ENCODE measurements around the gene TESK2.
"Not testable (repeated sequence)": the region's sequence is repeated elsewhere in the genome, so short reads cannot be mapped to it uniquely, and the experiment has no call there.

TESK2 gene

DNA sequence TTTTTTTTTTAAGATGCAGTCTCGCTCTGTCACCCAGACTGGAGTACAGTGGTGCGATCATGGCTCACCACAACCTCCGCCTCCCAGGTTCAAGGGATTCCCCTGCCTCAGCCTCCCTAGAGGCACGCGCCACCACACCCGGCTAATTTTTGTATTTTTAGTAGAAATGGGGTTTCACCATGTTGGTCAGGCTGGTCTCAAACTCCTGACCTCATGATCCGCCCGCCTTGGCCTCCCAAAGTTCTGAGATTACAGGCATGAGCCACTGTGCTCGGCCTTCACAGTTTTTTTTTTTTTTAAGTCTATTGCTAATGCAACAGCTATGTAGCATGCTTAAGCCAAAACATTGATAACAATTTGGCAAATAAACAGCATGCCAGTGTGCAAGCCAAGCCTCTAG, 23.6 kb downstream of the TESK2 start:
- DNase-seq, result not testable (repeated sequence)

GRCh38 chr1:45465277-45465676, 25.7 kb downstream of the TESK2 start:
- DNase-seq, result no peak

DNA sequence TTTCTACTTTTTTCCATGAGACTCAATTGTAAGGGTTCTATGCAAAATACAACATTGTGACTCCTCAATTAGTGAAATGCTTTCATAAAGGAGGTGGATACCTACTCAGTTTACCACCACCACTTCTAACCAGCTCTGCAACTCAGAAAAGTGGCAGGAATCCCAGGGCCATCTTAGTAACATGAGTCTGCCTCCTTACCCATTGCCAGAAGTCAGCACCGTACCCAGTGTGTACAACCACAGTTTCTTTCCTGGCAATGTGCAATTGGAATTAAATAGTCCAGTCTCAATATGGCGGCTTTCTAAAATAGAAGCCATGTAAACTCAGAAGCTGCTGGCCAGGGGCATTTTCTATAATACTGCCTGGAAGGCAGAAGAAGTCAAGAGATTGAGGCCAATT, 32.1 kb downstream of the TESK2 start:
- no peak for DNase-seq

DNA sequence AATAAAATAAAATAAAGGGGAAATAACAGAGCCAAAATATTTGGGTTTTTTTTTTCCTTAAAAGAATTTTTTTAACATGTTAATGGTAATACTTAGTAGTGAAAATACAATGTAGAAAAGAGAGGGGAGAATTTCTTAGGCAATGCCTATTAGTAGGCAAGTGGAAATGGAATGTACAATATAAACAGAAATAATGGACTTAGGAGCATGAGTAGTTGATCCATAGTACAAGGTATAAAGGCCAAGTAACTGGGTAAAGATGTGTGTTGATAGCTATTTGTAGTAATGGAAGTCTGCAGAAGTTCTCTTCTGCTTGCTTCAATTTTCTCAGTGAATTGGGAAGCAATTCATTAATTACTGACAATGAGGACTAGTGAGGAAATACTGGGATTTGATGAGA, 34.4 kb downstream of the TESK2 start:
- DNase-seq, result no peak

DNA sequence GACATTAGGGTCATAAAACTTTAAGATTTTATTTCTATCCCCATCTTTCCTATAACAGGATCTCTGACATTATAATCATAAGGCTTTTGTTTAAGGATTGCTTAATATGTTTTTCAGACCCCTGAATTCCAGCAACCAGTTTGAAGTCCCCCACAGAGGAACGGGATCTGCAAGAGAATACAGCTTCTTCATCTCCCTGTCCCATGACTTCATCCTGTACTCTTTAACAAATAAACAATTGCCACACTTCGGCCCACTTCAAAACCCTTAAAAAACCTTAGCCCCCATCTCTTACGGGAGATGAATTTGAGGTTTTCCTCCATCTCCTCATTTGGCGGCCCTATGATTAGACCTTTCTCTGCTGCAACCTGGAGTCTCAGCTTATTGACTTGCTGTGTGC, 35.8 kb downstream of the TESK2 start:
- no peak for DNase-seq

DNA sequence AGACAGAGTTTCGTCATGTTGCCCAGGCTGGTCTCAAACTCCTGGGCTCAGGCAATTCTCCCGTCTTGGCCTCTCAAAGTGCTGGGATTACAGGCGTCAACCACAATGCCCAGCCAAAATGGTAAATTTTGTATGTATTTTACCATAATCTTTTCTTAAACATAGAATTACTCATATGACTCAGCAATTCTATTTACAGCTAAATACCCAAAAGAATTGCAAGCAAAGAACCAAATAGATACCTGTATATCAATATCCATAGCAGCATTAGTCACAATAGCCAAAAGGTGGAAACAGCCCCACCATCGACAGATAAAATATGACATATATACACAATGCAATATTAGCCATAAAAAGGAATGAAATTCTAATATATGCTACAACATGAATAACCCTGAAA, 36.5 kb downstream of the TESK2 start:
- no peak for DNase-seq

GRCh38 chr1:45452503-45452902, 38.5 kb downstream of the TESK2 start:
- DNase-seq, result no peak

DNA sequence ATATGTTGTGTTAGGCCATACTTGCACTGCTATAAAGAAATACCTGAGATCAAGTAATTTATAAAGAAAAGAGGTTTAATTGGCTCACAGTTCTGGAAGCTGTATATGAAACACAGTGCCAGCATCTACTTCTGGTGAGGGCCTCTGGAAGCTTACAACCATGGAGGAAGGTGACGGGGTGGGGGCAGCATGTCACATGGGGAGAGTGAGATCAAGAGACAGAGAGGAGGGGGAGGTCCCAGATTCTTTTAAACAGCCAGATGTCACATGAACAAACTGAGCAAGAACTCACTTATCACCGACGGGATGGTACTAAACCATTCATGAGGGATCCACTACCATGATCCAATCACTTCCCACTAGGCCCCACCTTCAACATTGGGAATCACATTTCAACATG, 42.6 kb downstream of the TESK2 start:
- DNase-seq, result no peak

- no peak for DNase-seq
Observed at GRCh38 chr1:45446950-45447672, 43.9 kb downstream of the TESK2 start.

DNA sequence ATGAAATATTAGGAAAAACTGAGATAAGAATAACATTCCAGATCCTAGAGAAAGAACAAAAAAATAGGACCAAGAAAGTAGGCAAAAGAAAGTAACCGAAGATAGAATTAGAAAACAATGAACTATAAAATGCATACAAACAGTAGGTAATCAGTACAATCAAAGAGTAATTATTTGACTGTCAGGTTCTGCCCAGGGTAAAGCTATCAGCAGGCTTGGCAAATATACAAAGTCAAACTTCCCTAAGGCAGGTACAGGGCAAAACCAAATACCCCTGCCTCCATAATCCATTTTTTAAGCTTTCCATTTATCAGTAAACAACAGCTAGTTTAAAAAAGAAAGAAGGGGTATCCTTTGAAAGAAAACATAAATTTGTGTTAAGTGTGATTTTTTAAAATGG, 44.4 kb downstream of the TESK2 start:
- DNase-seq, result no peak

DNA sequence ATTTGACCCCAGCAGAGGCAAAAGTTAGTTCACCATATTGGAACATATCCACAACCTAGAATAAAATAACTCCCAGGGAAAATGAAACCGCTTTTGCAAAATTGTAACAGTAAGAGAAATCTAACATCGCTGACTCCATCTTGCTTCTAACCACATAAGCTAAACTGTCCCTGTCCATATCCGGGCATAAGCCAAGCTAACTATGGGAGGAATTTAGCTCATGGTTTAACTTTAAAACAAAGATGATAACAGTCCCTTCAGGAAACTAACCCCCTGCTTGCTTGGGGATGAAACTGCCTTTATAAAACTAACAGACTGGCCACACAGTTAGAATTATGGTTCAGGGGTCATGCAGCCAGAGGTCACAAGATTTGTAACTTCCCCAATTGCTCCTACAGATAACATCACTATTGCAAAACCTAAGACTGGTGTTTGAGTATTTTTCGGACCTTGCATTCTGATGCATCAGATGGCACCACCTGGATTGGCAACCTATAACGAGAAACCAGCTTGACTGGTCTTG, 46.3 kb downstream of the TESK2 start:
- DNase-seq, result no peak

DNA sequence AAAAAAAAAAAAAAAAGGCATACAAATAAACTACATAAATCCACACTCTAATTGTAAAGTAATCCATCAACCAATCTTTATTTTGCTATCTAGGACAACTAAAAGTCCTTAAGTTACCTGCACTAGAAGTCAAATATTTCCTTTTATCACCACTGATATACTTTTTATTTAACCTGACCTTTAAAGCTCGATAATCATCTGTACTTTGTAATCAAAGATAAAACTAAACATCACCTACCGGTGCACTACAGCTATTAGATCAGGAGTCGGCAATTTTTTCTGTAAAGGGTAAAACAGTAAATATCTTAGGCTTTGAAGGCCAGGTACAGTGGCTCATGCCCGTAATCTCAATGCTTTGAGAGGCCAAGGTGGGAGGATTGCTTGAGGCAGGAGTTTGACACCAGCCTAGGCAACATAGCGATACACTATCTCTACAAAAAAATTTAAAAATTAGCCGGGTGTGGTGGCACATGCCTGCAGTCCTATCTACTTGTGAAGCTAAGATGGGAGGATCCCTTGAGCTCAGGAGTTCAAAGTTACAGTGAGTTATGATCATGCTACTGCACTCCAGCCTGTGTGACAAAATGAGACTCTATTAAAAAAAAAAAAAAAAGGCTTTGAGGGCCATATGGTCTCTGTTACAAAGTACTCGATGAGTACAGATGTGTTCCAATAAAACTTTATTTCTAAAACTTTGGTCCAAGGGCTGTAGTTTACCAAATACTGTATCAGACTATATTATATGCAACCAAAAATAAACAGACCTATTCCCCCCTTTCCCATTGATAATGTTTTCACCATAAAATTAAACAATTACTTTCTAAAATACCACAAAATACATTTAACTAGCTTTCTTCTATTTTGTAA, 47.1 kb downstream of the TESK2 start:
- no peak for DNase-seq

GRCh38 chr1:45442272-45442671, 48.7 kb downstream of the TESK2 start:
- DNase-seq, result no peak

DNA sequence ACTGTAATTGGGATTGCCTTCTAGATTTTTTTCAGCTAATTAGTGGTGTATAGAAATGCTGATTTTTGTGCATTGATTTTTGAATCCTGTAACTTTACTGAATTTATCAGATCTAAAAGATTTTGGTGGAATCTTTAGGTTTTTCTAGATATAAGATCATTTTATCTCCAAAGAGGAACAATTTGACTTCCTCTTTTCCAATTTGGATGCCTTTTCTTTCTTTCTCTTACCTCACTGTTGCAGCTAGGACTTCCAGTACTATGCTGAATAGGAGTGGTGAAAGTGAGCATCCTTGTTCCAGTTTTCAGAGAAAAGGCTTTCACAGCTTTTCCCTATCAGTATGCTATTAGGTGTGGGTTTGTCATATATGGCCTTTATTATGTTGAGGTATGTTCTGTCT, 53.6 kb downstream of the TESK2 start:
- no peak for DNase-seq

DNA sequence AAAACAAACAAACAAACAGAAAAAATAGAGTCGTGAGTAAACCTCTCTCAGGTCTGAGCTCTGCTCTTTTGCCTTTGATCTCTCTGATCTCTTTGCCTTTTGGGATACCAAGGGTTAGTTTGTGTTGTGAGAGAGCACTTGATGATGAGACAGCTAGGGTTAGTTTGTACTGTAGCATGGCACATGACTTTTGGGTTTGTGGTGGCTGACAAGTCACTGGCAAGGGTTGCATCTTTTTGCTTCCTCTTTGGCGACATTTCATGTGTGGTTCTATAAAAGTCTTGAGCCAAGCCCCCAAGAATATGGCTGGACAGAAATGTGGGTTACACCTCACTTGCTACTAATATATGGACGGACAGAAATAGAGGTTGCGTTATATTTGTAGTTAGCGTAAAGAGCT, 60.5 kb downstream of the TESK2 start:
- DNase-seq, result no peak

DNA sequence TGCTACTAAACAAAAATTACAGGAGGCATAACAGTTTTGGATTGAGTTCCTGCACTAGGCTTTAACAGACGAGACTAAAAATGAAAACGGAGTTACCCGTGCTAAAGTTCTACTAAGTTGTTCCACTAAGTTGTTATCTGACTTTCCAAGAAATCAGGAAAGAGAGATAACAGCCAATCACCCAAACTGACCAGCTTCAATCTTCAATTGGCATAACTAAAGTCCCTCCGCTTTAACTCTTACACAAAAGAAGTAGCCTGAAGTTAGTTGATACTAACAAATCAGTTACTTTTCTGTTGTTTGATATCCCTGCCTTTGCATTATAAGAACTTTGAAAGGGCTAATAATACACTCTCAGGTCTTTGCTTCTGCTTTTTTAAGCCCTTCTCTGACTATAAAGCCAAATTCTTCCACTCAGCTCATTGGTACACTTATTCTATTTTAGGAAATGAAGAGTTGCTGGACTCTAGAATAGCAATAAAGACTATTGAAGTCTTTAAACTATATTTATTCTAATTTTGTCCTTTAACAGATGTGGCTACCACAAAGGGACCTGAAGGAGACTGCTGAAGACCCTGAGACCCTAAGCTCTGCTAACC, 61.3 kb downstream of the TESK2 start:
- no peak for DNase-seq

DNA sequence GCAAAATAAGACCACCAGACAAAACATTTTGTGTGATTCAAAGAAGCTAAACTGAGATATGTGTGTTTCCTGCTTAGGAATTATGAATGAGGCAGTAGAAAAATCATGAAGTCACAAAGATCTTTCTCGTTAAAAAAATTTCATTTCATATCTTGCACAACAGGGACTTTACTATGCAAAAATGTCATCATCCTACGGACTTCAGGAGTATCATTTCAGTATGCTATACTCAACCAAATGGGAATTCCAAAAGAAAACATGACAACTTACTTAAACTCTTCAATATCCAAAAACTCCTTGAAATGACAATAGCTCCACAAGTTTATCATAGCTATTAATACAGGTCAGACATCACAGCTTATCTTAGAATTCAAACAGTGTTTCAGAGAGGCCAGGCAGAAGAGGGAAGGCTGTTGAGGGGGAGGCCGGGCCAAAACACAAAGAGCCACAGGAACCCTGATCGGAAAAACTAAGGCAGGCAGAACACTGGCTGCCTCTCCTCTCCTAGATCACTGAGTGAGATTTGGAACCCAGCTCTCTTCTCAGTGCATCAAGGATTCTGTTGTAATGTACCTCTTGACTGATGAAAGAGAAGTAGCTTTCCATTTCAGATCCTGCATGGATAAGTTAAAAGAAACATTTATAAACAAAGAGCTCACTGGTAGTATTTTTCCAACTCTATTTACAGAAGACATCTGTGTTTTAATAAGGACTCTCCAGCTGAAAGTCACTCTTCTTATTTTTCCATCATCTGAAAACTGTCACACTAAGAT, 66.9 kb downstream of the TESK2 start:
- no peak for DNase-seq

GRCh38 chr1:45421935-45422334, 69.0 kb downstream of the TESK2 start:
- no peak for DNase-seq

- no peak for DNase-seq
Observed at GRCh38 chr1:45414746-45415145, 76.2 kb downstream of the TESK2 start.

DNA sequence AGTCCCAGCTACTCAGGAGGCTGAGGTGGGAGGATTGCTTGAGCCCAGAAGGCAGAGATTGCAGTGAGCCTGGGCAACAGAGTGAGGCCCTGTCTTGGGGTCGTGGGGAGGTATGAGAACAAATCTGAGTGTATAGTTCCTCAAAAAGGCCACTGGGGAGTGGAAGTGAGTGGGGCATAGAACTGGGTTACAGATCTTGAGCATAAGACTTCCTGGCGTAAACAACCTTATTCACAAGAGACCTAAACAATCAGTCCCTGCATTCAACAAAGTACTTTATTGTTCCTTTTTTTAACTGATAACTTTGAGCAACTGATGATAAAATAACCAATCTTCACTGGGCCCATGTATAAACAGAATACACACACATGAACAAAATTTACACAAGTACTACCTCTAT, 78.1 kb downstream of the TESK2 start:
- no peak for DNase-seq

- no peak for DNase-seq
Observed at GRCh38 chr1:45411510-45411899, 79.5 kb downstream of the TESK2 start.

- no peak for DNase-seq
Observed at GRCh38 chr1:45410850-45411509, 80.0 kb downstream of the TESK2 start.
